GM12878 (cell line): ENCODE data around the gene LDLRAD4.

Experiments used
- ATF3 ChIP-seq: IDR thresholded peaks from 2 replicates; pipeline ENCODE4 v1.6.1; 2011; ENCODE audit warnings: low read depth, mild to moderate bottlenecking, low read length, moderate library complexity, borderline replicate concordance; ENCODE audit errors: extremely low read depth
- CTCF ChIP-seq, 3 experiments: IDR thresholded peaks in 2 of 3; conservative IDR thresholded peaks in 1 of 3; 2 replicates each; pipeline ENCODE4 v1.5.1; 2011; ENCODE audit warnings: low read depth in 3 of 3, low read length in 3 of 3, mild to moderate bottlenecking in 3 of 3, control low read depth in 2 of 3, moderate library complexity in 2 of 3, inconsistent platforms in 1 of 3, mixed read lengths in 1 of 3; ENCODE audit not compliant: control insufficient read depth in 2 of 3, insufficient read depth in 1 of 3; ENCODE audit errors: extremely low read depth in 1 of 3
- EP300 ChIP-seq, 2 experiments: fragments of 150-350 bp in 1 of 2; IDR thresholded peaks; 2 replicates each; pipeline ENCODE4 v1.6.1; 2011 to 2012; ENCODE audit warnings: low read depth in 2 of 2, low read length in 2 of 2, borderline replicate concordance in 1 of 2, improper control_type of control experiment in 1 of 2, inconsistent platforms in 1 of 2; ENCODE audit not compliant: control insufficient read depth in 1 of 2
- GATAD2B ChIP-seq: fragments of 450-650 bp; conservative IDR thresholded peaks from 2 replicates; pipeline ENCODE4 v1.6.1; 2017; ENCODE audit warnings: low read depth, mild to moderate bottlenecking, moderate library complexity
- IRF5 ChIP-seq: fragments of 450-650 bp; IDR thresholded peaks from 2 replicates; pipeline ENCODE4 v1.6.1; 2017; ENCODE audit warnings: borderline replicate concordance
- MAX ChIP-seq: IDR thresholded peaks from 2 replicates; pipeline ENCODE4 v1.6.1; 2012; ENCODE audit warnings: low read depth, low read length, improper control_type of control experiment
- MTA2 ChIP-seq: fragments of 450-650 bp; IDR thresholded peaks from 2 replicates; pipeline ENCODE4 v1.6.1; 2016; ENCODE audit warnings: low read depth, mild to moderate bottlenecking, moderate library complexity
- MTA3 ChIP-seq: IDR thresholded peaks from 2 replicates; pipeline ENCODE4 v1.6.1; 2012; ENCODE audit warnings: low read length, inconsistent platforms, borderline replicate concordance
- PAX5 ChIP-seq: IDR thresholded peaks from 2 replicates; pipeline ENCODE4 v1.6.1; 2011; ENCODE audit warnings: low read depth, low read length, borderline replicate concordance
- RAD21 ChIP-seq: IDR thresholded peaks from 2 replicates; pipeline ENCODE4 v1.6.1; 2011; ENCODE audit warnings: mild to moderate bottlenecking, low read depth, low read length, moderate library complexity; ENCODE audit not compliant: insufficient read depth
- RCOR1 ChIP-seq: conservative IDR thresholded peaks from 2 replicates; pipeline ENCODE4 v1.6.1; 2012; ENCODE audit warnings: low read depth, low read length, improper control_type of control experiment
- SIX5 ChIP-seq: IDR thresholded peaks from 2 replicates; pipeline ENCODE4 v1.6.1; 2011; ENCODE audit warnings: mild to moderate bottlenecking, low read depth, low read length, moderate library complexity; ENCODE audit not compliant: severe bottlenecking
- SMAD1 ChIP-seq: fragments of 450-650 bp; IDR thresholded peaks from 2 replicates; pipeline ENCODE4 v1.6.1; 2018; ENCODE audit warnings: mild to moderate bottlenecking, low read depth; ENCODE audit not compliant: partially characterized antibody
- ZBTB33 ChIP-seq: fragments of 450-650 bp; IDR thresholded peaks from 2 replicates; pipeline ENCODE4 v1.6.1; 2017; ENCODE audit warnings: mild to moderate bottlenecking

GRCh38 chr18:13233787-13234783 lies 15.5 kb downstream of the LDLRAD4 start:
- no peak for TF ChIP-seq RAD21
- no peak for TF ChIP-seq EP300 (IDR thresholded peaks at IDR 0.05; ENCODE audit: borderline replicate concordance in 1 of 2, control insufficient read depth in 1 of 2, low read depth in 2 of 2, low read length in 2 of 2)
- no peak for TF ChIP-seq CTCF (IDR thresholded peaks at IDR 0.05 in 2 of 3, conservative IDR thresholded peaks at IDR 0.05 in 1 of 3; ENCODE audit: control insufficient read depth in 2 of 3, extremely low read depth in 1 of 3, insufficient read depth in 1 of 3, low read depth in 3 of 3, low read length in 3 of 3)
- no peak for TF ChIP-seq IRF5
- TF ChIP-seq SIX5, result no peak
- no peak for TF ChIP-seq MTA2
- no peak for TF ChIP-seq MAX
- no peak for TF ChIP-seq GATAD2B
- TF ChIP-seq RCOR1, result no peak
- TF ChIP-seq ATF3, result no peak
- no peak for TF ChIP-seq ZBTB33
- TF ChIP-seq MTA3, result no peak
- no peak for TF ChIP-seq SMAD1
- no peak for TF ChIP-seq PAX5
